B cell (primary cell): ENCODE results near the gene NDUFV3. TPM values are rescaled to one million over a fixed set of nuclear protein-coding genes. Genes with fewer than 3 reads are reported as not detected.

Experiments used
- ATAC-seq: fragments of 200-7000 bp; cut with Tn5 transposase; one replicate; pipeline ENCODE4 v1.10.0; 2021; ENCODE audit warnings: low read depth, mild to moderate bottlenecking, moderate number of reproducible peaks, moderate library complexity
- CTCF ChIA-PET: fragments of 350-600 bp; sonication (Branson Sonifier 250); formaldehyde crosslinking; loops from one replicate; lab custom pipeline; 2021; ENCODE audit warnings: antibody characterized with exemption, inconsistent platforms; lab: Charles Lee
- POLR2A ChIA-PET: fragments of 350-600 bp; sonication (Branson Sonifier 250); formaldehyde crosslinking; loops from one replicate; lab custom pipeline; 2021; ENCODE audit warnings: antibody characterized with exemption; lab: Charles Lee
- DNase-seq: peaks from one replicate; pipeline ENCODE4 v3.0.0; 2013
- H2AFZ ChIP-seq: 2 replicates; pipeline ENCODE4 v1.6.1; 2012; ENCODE audit warnings: mild to moderate bottlenecking, low read depth, low read length; ENCODE audit not compliant: insufficient read depth, poor library complexity, severe bottlenecking
- H3K27ac ChIP-seq, 2 donors: 1 replicate in 1 of 2; 2 replicates in 1 of 2; pipeline ENCODE4 v1.5.1; 2012 to 2013; ENCODE audit warnings: low read length in 2 of 2, mild to moderate bottlenecking in 2 of 2, moderate library complexity in 1 of 2
- H3K27me3 ChIP-seq, 4 experiments: fragments of 200-600 bp in 1 of 4; sonication (generic) in 1 of 4; replicated peaks in 1 of 4; 1 replicate in 2 of 4; 2 replicates in 2 of 4; pipeline versions ENCODE4 v1.6.1 to v1.7.0; 2013 to 2016; ENCODE audit warnings: low read length in 3 of 4, mild to moderate bottlenecking in 2 of 4, mixed read lengths in 1 of 4, moderate library complexity in 1 of 4; ENCODE audit not compliant: insufficient read depth in 4 of 4, control insufficient read depth in 3 of 4; ENCODE audit errors: control extremely low read depth in 1 of 4
- H3K36me3 ChIP-seq, 2 experiments: replicated peaks in 1 of 2; 1 replicate in 1 of 2; 2 replicates in 1 of 2; pipeline versions ENCODE4 v1.6.1 to v1.7.1; 2013; ENCODE audit warnings: low read length in 1 of 2; ENCODE audit not compliant: insufficient read depth in 2 of 2, control insufficient read depth in 1 of 2; ENCODE audit errors: control extremely low read depth in 1 of 2, extremely low read depth in 1 of 2
- H3K4me1 ChIP-seq, 2 donors: fragments of 200-600 bp in 1 of 2; sonication (generic) in 1 of 2; 1 replicate in 1 of 2; 2 replicates in 1 of 2; pipeline versions ENCODE4 v1.5.1 to v1.6.1; 2013 to 2017; ENCODE audit warnings: low read length in 2 of 2; ENCODE audit not compliant: control insufficient read depth in 2 of 2, insufficient read depth in 2 of 2
- H3K4me2 ChIP-seq: replicated peaks from 2 replicates; pipeline ENCODE3; 2012; ENCODE audit warnings: mild to moderate bottlenecking, low read depth, low read length; ENCODE audit not compliant: poor library complexity, severe bottlenecking
- H3K4me3 ChIP-seq, 5 experiments: fragments of 200-600 bp in 1 of 5; sonication (generic) in 1 of 5; 1 replicate in 3 of 5; 2 replicates in 2 of 5; pipeline versions ENCODE4 v1.5.1 to v1.7.0; 2011 to 2016; ENCODE audit warnings: low read length in 4 of 5, mild to moderate bottlenecking in 4 of 5, low read depth in 2 of 5, control low read depth in 1 of 5, moderate library complexity in 1 of 5; ENCODE audit not compliant: insufficient read depth in 1 of 5; ENCODE audit errors: control extremely low read depth in 1 of 5, extremely low read depth in 1 of 5
- H3K79me2 ChIP-seq: fragments of 200-600 bp; sonication (generic); one replicate; pipeline ENCODE4 v1.6.0; 2016; ENCODE audit warnings: low read length; ENCODE audit not compliant: control insufficient read depth, insufficient read depth
- H3K9ac ChIP-seq: fragments of 200-600 bp; sonication (generic); 2 replicates; pipeline ENCODE4 v1.6.1; 2017; ENCODE audit warnings: mild to moderate bottlenecking, low read length, moderate library complexity
- H3K9me3 ChIP-seq, 3 donors: one replicate each; pipeline versions ENCODE4 v1.6.1 to v1.7.1; 2013; ENCODE audit warnings: low read length in 2 of 3; ENCODE audit not compliant: control insufficient read depth in 2 of 3, insufficient read depth in 1 of 3; ENCODE audit errors: control extremely low read depth in 1 of 3
- H4K20me1 ChIP-seq: 2 replicates; pipeline ENCODE4 v1.6.0; 2012; ENCODE audit warnings: mild to moderate bottlenecking, low read length; ENCODE audit not compliant: insufficient read depth, control insufficient read depth, poor library complexity, severe bottlenecking
- H3K27ac Mint-ChIP-seq: one replicate; pipeline ENCODE4 v1.8.0; 2021; ENCODE audit warnings: mixed read lengths
- H3K27me3 Mint-ChIP-seq: one replicate; pipeline ENCODE4 v1.8.0; 2021; ENCODE audit warnings: mixed read lengths
- H3K4me1 Mint-ChIP-seq: one replicate; pipeline ENCODE4 v1.8.0; 2021; ENCODE audit warnings: mixed read lengths
- H3K4me3 Mint-ChIP-seq: one replicate; pipeline ENCODE4 v1.8.0; 2021; ENCODE audit warnings: mixed read lengths
- H3K9me3 Mint-ChIP-seq: one replicate; pipeline ENCODE4 v1.8.0; 2022; ENCODE audit warnings: mixed read lengths; ENCODE audit not compliant: insufficient read depth
- EZH2 ChIP-seq: IDR thresholded peaks from 2 replicates; pipeline ENCODE4 v1.6.1; 2012; ENCODE audit warnings: borderline replicate concordance, low read depth, mild to moderate bottlenecking, moderate library complexity, low read length; ENCODE audit not compliant: insufficient read depth, poor library complexity, severe bottlenecking
- WGBS: methylation state at CpG from one replicate; pipeline ENCODE4 v1.1.5; 2013; ENCODE audit warnings: missing lambda C conversion rate; ENCODE audit not compliant: insufficient coverage; 5-methylcytosine and 5-hydroxymethylcytosine counted together
- intact Hi-C: fragments of 100-400 bp; cut with micrococcal nuclease; formaldehyde crosslinking; loops from one replicate; pipeline ENCODE4 v1.10.0; 2022
- polyA plus RNA-seq: library from polyadenylated mRNA; depleted of rRNA; stranded (reverse); fragments of >200 nt; gene quantifications from 2 replicates; pipeline ENCODE4 v1.2.3, GENCODE V29; 2012
- total RNA-seq, 2 donors: library from RNA; stranded (reverse); fragments of 120-200 nt in 1 of 2; gene quantifications; 1 replicate in 1 of 2; 2 replicates in 1 of 2; pipeline versions ENCODE4 v1.2.3 to v1.2.4, GENCODE V29; 2013 to 2022
- TF ChIP-seq, protein P1 (sequence below): fragments of 200-600 bp; IDR thresholded peaks from one replicate; pipeline ENCODE4 v1.8.0; 2022; ENCODE audit warnings: antibody characterized with exemption, mild to moderate bottlenecking

Gene NDUFV3
- total and polyA plus RNA-seq, 2 donors (not counting 1 experiment from before 2014, with no cell fraction given) = 14.0 to 29.7 TPM

DNA sequence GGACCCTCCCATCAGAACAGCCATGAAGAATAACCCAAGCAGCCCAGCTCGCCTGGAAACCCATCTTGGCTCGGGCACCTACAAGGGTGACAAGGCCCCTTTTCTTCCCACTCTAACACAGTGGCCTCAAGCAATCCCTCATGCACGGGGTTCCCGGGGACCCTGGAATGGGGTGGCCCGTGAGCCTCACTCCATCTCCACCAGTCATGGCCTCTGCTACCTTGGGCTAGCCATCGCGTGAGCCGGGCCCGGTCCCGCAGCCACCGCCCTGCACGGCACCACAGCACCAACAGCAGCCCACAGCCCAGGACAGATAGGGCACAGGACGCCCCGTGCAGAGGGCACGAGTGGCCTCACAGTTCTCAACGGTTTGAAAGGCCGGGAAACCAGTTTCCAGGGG is 32.8 kb upstream of the NDUFV3 start:
- DNase-seq = no peak
- no peaks in the 10 kb centered on the region for H3K4me1 Mint-ChIP-seq
- H3K79me2 ChIP-seq = peaks cover 42% of the 10 kb centered on the region

GRCh38 chr21:42861311-42861847 is 31.7 kb upstream of the NDUFV3 start:
- H3K4me3 ChIP-seq = no peak overlapping the region
- TF ChIP-seq, protein P1, sequence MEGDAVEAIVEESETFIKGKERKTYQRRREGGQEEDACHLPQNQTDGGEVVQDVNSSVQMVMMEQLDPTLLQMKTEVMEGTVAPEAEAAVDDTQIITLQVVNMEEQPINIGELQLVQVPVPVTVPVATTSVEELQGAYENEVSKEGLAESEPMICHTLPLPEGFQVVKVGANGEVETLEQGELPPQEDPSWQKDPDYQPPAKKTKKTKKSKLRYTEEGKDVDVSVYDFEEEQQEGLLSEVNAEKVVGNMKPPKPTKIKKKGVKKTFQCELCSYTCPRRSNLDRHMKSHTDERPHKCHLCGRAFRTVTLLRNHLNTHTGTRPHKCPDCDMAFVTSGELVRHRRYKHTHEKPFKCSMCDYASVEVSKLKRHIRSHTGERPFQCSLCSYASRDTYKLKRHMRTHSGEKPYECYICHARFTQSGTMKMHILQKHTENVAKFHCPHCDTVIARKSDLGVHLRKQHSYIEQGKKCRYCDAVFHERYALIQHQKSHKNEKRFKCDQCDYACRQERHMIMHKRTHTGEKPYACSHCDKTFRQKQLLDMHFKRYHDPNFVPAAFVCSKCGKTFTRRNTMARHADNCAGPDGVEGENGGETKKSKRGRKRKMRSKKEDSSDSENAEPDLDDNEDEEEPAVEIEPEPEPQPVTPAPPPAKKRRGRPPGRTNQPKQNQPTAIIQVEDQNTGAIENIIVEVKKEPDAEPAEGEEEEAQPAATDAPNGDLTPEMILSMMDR = no peak
- TF ChIP-seq EZH2 = no peak
- H3K36me3 ChIP-seq = peaks cover 2 to 56% of the 10 kb centered on the region in 2 experiments
- DNase-seq (no peak), ATAC-seq (no peak)
- Mint-ChIP-seq H3K27me3 (no peaks in the 10 kb centered on the region), H3K27ac (no peak overlapping the region), H3K9me3 (no peaks in the 10 kb centered on the region), H3K4me1 (peaks cover 2% of the 10 kb centered on the region), H3K4me3 (no peak overlapping the region)
- H3K9me3 ChIP-seq = no peaks in the 10 kb centered on the region
- POLR2A ChIA-PET = no interaction called here
- CTCF ChIA-PET = no interaction called here
- H3K9ac ChIP-seq = no peak overlapping the region
- no peak overlapping the region for H3K27ac ChIP-seq
- peaks cover 44% of the 10 kb centered on the region for H4K20me1 ChIP-seq
- no peak overlapping the region for H2AFZ ChIP-seq
- H3K27me3 ChIP-seq = no peaks in the 10 kb centered on the region
- H3K4me2 ChIP-seq = no peak overlapping the region
- 98% methylated on average over 8 of the region's 10 CpGs for WGBS
- intact Hi-C loops = no loop called here
- no peaks in the 10 kb centered on the region for H3K4me1 ChIP-seq
- H3K79me2 ChIP-seq = peaks cover 52% of the 10 kb centered on the region

More for the DNA sequence above, 32.8 kb upstream of the NDUFV3 start:
- no peak overlapping the region for H3K27ac ChIP-seq
- intact Hi-C loops = no loop called here
- 90% methylated on average over 13 of the region's 17 CpGs for WGBS
- H3K4me2 ChIP-seq = no peak overlapping the region
- no peak overlapping the region for H3K27ac Mint-ChIP-seq
- POLR2A ChIA-PET = no interaction called here
- CTCF ChIA-PET = no interaction called here
- no peak overlapping the region for H3K4me3 ChIP-seq
- TF ChIP-seq EZH2 = no peak
- TF ChIP-seq, protein P1 = no peak
- H3K4me1 ChIP-seq = no peaks in the 10 kb centered on the region
- H4K20me1 ChIP-seq = peaks cover 34% of the 10 kb centered on the region
- no peaks in the 10 kb centered on the region for H3K27me3 Mint-ChIP-seq
- ATAC-seq = no peak
- H3K9ac ChIP-seq = no peak overlapping the region
- no peak overlapping the region for H3K4me3 Mint-ChIP-seq
- H3K36me3 ChIP-seq = peaks cover 2 to 66% of the 10 kb centered on the region in 2 experiments
- H3K9me3 ChIP-seq = no peaks in the 10 kb centered on the region
- H2AFZ ChIP-seq = no peak overlapping the region
- no peaks in the 10 kb centered on the region for H3K27me3 ChIP-seq
- H3K9me3 Mint-ChIP-seq = no peaks in the 10 kb centered on the region
